Neural crest cell (in vitro differentiated cells): ENCODE measurements around the gene PABPC1L. TPM values are rescaled to one million over a fixed set of nuclear protein-coding genes. Genes with fewer than 3 reads are reported as not detected.
"Not testable (repeated sequence)": the region's sequence is repeated elsewhere in the genome, so short reads cannot be mapped to it uniquely, and the experiment has no call there.

ENCODE experiments used
- DNase-seq: peaks from one replicate; pipeline ENCODE4 v3.0.0; 2021; ENCODE audit warnings: low read depth, mixed read lengths, low spot score
- H3K27ac Mint-ChIP-seq: one replicate; pipeline ENCODE4 v1.8.0; 2021; ENCODE audit warnings: mild to moderate bottlenecking, mixed read lengths; ENCODE audit not compliant: unreplicated experiment
- H3K27me3 Mint-ChIP-seq: 2 replicates; pipeline ENCODE4 v1.8.0; 2021; ENCODE audit warnings: low read depth, mild to moderate bottlenecking, mixed read lengths
- H3K36me3 Mint-ChIP-seq: 2 replicates; pipeline ENCODE4 v1.8.0; 2021; ENCODE audit warnings: low read depth, mild to moderate bottlenecking, mixed read lengths
- H3K4me1 Mint-ChIP-seq: 2 replicates; pipeline ENCODE4 v1.8.0; 2021; ENCODE audit warnings: mixed read lengths
- H3K4me3 Mint-ChIP-seq: one replicate; pipeline ENCODE4 v1.8.0; 2021; ENCODE audit warnings: mild to moderate bottlenecking, mixed read lengths
- H3K9me3 Mint-ChIP-seq: 2 replicates; pipeline ENCODE4 v1.8.0; 2021; ENCODE audit warnings: mixed read lengths
- long read RNA-seq: library from polyadenylated mRNA; unstranded; transcript quantifications from one replicate; pipeline ENCODE4 v2.0.0, GENCODE V29; 2020
- total RNA-seq: library from RNA; stranded (reverse); gene quantifications from 2 replicates; pipeline ENCODE4 v1.2.1, GENCODE V29; 2021
- TF ChIP-seq, protein P1 (sequence below): fragments of 200-600 bp; sonication (generic); conservative IDR thresholded peaks from 2 replicates; pipeline ENCODE4 v1.5.0; 2021; ENCODE audit warnings: antibody characterized with exemption, mild to moderate bottlenecking

Gene PABPC1L
- 75.0 and 78.6 TPM in 2 replicates for total RNA-seq
- long read RNA-seq, partial matches to known transcripts, result 0 of 10 reads
- long read RNA-seq, other reads (novel, unspliced or antisense), result 5 of 10 reads

DNA sequence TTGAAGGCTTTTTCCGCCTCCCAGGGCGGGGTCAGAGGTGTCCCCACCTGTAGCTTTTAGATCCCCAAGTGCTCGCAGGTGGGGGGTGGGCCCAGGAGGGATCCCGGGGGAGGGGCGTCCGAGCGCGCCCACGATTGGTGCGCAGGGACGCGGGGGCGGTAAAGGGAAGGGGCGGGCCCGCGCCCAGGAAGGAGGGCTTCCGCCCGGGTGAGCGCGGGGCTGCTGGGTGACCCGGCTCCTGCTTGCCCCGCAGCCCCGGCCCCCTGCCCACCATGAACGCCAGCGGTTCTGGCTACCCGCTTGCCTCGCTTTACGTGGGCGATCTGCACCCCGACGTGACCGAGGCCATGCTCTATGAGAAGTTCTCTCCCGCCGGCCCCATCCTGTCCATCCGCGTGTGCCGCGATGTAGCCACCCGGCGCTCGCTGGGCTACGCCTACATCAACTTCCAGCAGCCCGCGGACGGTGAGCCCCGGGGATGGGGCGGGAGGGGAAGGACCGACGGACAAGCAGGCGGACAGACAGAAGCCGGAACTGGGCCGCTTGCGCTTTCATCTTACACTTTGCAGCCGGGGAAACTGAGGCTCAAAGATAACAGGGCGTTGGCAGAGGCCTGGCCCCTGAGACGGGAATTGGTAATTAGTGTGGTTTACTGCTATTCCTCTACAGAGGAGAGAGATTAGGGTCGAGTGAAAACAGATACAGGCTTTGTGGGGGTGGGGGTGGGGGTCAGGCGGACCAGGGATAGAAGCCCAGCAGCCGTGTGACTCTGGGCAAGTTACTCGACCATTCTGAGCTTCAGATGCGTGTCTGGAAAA lies at the start of gene PABPC1L:
PABPC1L (plus strand) TSS at position 189 of the 818 bp plus-strand sequence; CDS start at position 273, 84 bp downstream.
- Mint-ChIP-seq H3K4me1 (peaks cover 24% of the 10 kb centered on the region), H3K36me3 (peaks cover 10% of the 10 kb centered on the region), H3K4me3 (peak within 1 kb of the TSS; percentile 89), H3K9me3 (no peaks in the 10 kb centered on the region), H3K27ac (peak within 1 kb of the TSS; percentile 57), H3K27me3 (no peaks in the 10 kb centered on the region)
- peak; percentile 46 for DNase-seq
- TF ChIP-seq, protein P1, sequence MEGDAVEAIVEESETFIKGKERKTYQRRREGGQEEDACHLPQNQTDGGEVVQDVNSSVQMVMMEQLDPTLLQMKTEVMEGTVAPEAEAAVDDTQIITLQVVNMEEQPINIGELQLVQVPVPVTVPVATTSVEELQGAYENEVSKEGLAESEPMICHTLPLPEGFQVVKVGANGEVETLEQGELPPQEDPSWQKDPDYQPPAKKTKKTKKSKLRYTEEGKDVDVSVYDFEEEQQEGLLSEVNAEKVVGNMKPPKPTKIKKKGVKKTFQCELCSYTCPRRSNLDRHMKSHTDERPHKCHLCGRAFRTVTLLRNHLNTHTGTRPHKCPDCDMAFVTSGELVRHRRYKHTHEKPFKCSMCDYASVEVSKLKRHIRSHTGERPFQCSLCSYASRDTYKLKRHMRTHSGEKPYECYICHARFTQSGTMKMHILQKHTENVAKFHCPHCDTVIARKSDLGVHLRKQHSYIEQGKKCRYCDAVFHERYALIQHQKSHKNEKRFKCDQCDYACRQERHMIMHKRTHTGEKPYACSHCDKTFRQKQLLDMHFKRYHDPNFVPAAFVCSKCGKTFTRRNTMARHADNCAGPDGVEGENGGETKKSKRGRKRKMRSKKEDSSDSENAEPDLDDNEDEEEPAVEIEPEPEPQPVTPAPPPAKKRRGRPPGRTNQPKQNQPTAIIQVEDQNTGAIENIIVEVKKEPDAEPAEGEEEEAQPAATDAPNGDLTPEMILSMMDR, result no peak

DNA sequence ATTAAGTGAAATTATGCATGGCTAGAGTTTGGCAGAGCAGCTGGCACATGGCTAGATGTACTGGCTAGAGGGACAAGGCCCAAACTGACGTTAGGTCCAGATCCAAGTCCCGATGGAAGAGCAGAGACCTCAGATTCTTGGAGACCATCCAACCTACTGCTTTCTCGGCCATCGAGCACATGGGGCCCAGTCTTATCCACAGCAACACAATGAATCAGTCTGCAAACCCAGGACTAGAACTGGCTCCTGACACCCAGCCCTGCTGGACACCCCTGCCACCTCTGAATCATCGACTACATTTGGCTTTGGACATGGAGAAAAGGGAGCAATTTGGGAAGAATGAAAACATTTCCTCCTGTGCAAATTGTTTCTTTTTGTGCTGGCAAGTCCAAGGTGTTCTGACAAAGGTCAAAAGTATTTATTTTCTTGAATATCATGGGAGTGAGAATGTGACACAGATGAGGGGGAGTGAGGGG lies 48.3 kb upstream of the PABPC1L start:
- H3K27ac Mint-ChIP-seq, result peak overlapping the region; percentile 53
- no peaks in the 10 kb centered on the region for H3K9me3 Mint-ChIP-seq
- DNase-seq, result no peak
- no peak overlapping the region for H3K4me3 Mint-ChIP-seq
- no peaks in the 10 kb centered on the region for H3K36me3 Mint-ChIP-seq
- H3K27me3 Mint-ChIP-seq, result peaks cover 8% of the 10 kb centered on the region
- peaks cover 14% of the 10 kb centered on the region for H3K4me1 Mint-ChIP-seq
- TF ChIP-seq, protein P1, result no peak

DNA sequence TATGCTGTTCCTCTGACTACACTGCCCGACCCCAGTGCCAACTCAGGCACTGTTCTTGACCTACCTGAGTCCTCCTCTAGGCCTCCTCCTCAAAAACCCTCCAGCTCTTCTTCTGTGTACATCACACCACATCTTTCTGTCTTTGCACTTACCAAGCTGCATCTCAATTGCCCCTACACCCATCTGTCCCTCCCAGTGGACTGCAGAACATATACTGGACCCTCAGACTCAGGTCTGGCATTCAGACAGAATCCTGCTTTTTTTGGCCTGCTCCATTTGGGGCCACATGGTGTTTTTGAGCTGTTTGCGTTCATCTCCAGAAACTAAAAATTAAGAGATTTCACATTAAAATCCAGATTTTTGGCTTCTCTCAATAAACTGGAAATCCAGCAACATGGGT lies 47.6 kb upstream of the PABPC1L start:
- peaks cover 14% of the 10 kb centered on the region for H3K27me3 Mint-ChIP-seq
- TF ChIP-seq, protein P1, result no peak
- DNase-seq, result no peak
- no peaks in the 10 kb centered on the region for H3K36me3 Mint-ChIP-seq
- peak overlapping the region; percentile 79 for H3K27ac Mint-ChIP-seq
- H3K4me3 Mint-ChIP-seq, result no peak overlapping the region
- H3K4me1 Mint-ChIP-seq, result peaks cover 14% of the 10 kb centered on the region
- no peaks in the 10 kb centered on the region for H3K9me3 Mint-ChIP-seq

DNA sequence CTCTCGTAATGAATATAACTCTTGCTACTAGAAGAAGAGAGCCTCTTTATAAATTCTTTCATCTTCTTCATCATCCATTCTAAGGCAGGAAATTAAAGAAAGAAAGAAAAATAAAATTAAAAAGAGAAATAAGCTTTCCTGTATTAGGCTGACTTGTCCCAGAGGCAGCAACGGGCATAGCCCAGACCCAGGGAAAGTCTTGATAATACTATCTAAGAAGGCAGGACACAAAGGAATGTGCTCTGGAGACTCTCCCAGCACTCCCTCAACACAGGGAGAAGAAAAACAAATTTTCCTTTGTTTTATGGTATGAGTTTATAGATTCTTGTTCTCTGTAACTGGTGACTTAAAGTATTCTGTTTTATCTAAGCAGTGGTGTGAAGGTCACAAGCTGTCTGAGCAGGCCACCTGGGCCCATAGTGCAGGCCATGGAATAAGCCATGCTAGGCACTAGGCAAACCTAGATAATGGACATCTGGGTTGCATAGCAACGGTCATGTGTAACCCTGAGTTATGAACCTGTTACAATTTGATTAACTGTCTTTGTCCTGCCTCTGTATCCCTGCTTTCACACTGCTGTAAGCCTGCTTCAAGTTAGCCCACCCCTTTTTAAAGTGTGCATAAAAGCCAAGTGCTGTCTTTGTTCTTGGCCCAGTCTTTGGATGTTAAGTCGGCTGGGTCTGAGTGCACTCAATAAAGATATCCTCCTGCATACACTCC lies 46.3 kb upstream of the PABPC1L start:
- H3K4me1 Mint-ChIP-seq, result peaks cover 14% of the 10 kb centered on the region
- not testable (repeated sequence) for DNase-seq, H3K27ac Mint-ChIP-seq, H3K9me3 Mint-ChIP-seq, H3K4me3 Mint-ChIP-seq, H3K36me3 Mint-ChIP-seq
- peaks cover 24% of the 10 kb centered on the region for H3K27me3 Mint-ChIP-seq

DNA sequence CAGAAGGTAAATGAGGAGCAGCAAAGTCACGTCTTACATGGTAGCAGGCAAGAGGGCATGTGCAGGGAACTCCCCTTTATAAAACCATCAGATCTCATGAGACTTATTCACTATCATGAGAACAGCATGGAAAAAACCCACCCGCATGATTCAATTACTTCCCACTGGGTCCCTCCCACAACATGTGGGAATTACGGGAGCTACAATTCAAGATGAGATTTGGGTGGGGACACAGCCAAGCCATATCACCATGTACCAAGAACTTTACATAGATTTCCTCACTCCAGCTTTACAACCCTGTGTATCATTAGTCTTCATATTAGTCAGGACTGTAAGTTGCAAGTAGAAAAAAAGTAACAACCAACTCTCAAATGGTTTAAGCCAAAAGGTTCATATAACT lies 45.4 kb upstream of the PABPC1L start:
- H3K4me1 Mint-ChIP-seq, result peaks cover 14% of the 10 kb centered on the region
- not testable (repeated sequence) for H3K27ac Mint-ChIP-seq, DNase-seq, H3K4me3 Mint-ChIP-seq, H3K9me3 Mint-ChIP-seq, H3K36me3 Mint-ChIP-seq
- peaks cover 30% of the 10 kb centered on the region for H3K27me3 Mint-ChIP-seq

DNA sequence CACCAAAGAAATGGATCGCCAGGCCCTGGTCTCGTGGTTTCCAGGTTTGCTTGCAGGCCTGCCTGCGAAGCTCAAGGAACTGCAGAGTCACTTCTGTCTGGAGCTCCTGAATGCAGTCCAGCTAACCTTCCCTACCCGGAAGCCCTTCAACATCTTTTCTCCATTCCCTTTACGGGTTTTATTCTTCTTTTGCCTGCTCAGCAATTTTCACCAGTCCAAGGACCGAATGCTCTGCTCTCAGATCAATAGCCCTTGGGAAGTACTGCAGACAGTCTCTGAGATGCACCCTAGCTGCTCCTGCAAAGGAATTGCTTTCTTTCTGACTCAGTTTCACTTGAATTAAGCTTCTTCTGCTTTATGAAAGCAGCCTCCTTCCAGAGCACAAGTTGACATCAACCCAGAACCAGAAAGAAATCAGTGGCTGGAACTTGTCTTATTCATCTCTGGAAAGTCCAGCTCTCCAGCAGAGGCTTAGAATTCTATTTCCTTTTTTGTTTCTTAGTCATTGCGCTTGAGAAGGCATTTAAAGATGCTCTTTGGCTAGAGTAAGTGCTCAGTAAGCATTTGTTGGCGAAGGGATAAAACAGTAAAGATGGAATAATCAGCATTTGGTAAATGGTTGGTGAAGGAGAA lies 43.0 kb upstream of the PABPC1L start:
- H3K9me3 Mint-ChIP-seq, result no peaks in the 10 kb centered on the region

More for the DNA sequence above, 43.0 kb upstream of the PABPC1L start:
- Mint-ChIP-seq H3K4me3 (no peak overlapping the region), H3K36me3 (no peaks in the 10 kb centered on the region), H3K4me1 (peaks cover 14% of the 10 kb centered on the region), H3K27ac (no peak overlapping the region), H3K27me3 (peaks cover 38% of the 10 kb centered on the region)
- TF ChIP-seq, protein P1, result no peak
- no peak for DNase-seq
